Natural killer cell treated with Interleukin-12 subunit alpha and Interleukin-12 subunit beta and Interleukin-15 and Interleukin-18, amount 100 ng/mL, for 72 hours (primary cell): ENCODE results near the gene SNRNP200. TPM values are rescaled to one million over a fixed set of nuclear protein-coding genes. Genes with fewer than 3 reads are reported as not detected.

Experiments used
- ATAC-seq, 2 donors: fragments of 150-1000 bp; cut with Tn5 transposase in 1 of 2; sonication (Bioruptor Pico), chemical (Tn5 transposase) in 1 of 2; 2 replicates each; pipeline ENCODE4 v1.10.0; 2021
- DNase-seq: peaks from one replicate; pipeline ENCODE4 v3.0.0; 2022; ENCODE audit warnings: low spot score
- H3K27ac Mint-ChIP-seq, 2 donors: 1 replicate in 1 of 2; 2 replicates in 1 of 2; pipeline ENCODE4 v1.8.0; 2022; ENCODE audit warnings: mixed read lengths in 2 of 2, mild to moderate bottlenecking in 1 of 2, moderate library complexity in 1 of 2
- H3K27me3 Mint-ChIP-seq, 2 donors: 1 replicate in 1 of 2; 2 replicates in 1 of 2; pipeline ENCODE4 v1.8.0; 2022; ENCODE audit warnings: mixed read lengths in 2 of 2
- H3K36me3 Mint-ChIP-seq: one replicate; pipeline ENCODE4 v1.8.0; 2022; ENCODE audit warnings: mixed read lengths
- H3K4me1 Mint-ChIP-seq, 2 donors: 1 replicate in 1 of 2; 2 replicates in 1 of 2; pipeline ENCODE4 v1.8.0; 2022; ENCODE audit warnings: low read depth in 2 of 2, mixed read lengths in 2 of 2, mild to moderate bottlenecking in 1 of 2
- H3K4me3 Mint-ChIP-seq: one replicate; pipeline ENCODE4 v1.8.0; 2022; ENCODE audit warnings: mixed read lengths
- H3K9me3 Mint-ChIP-seq: 2 replicates; pipeline ENCODE4 v1.8.0; 2022; ENCODE audit warnings: mixed read lengths
- total RNA-seq, 2 donors: library from RNA; stranded (reverse); gene quantifications; one replicate each; pipeline ENCODE4 v1.2.3, GENCODE V29; 2022

Gene SNRNP200
- total RNA-seq, 2 donors from 2014 or later, result 166 to 201 TPM

DNA sequence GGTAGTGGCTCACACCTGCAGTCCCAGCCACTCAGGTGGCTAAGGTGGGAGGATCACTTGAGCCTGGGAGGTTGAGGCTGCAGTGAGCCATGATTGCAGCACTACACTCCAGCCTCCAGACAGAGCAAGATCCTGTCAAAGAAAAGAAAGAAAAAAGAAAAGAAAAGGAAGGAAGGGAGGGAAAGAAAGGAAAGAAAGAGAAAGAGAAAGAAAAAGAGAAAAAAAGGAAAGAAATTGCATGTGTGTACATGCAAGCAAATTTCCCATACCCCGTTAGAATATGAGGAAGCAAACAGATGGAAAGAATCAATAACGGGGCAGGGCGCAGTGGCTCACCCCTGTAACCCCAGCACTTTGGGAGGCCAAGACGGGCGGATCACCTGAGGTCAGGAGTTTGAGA is 57.5 kb downstream of the SNRNP200 start:
- DNase-seq, result no peak
- ATAC-seq, result no peak
- Mint-ChIP-seq H3K4me1 (peaks cover 32 to 33% of the 10 kb centered on the region in 2 donors), H3K27me3 (no peaks in the 10 kb centered on the region), H3K36me3 (no peaks in the 10 kb centered on the region), H3K4me3 (no peak overlapping the region), H3K9me3 (no peaks in the 10 kb centered on the region), H3K27ac (peak overlapping the region; percentile 5 to 48)

DNA sequence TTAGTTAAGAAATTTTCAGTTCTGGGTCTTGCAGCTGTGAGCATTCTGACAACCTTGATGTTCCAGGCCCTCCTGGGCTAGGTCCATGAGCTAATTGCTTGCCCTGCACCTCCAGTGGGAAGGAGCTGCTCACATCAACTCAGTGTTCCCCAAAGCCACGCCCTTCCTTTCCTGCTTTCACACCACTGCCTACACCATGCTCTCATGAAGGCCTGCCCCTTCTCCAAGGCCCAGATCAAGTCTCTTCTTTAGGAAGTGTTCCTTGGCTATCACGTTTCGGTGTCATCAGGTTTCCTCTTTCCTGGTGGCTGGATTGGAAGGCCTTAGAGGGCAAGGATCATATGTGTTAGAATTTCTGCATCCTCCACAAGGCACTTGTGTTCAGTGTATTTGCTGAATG is 58.3 kb downstream of the SNRNP200 start:
- no peaks in the 10 kb centered on the region for H3K36me3 Mint-ChIP-seq
- peaks cover 40 to 42% of the 10 kb centered on the region in 2 donors for H3K4me1 Mint-ChIP-seq
- H3K4me3 Mint-ChIP-seq, result no peak overlapping the region
- H3K27ac Mint-ChIP-seq, result peak overlapping the region; percentile 48 to 80
- H3K9me3 Mint-ChIP-seq, result no peaks in the 10 kb centered on the region
- ATAC-seq, result no peak
- no peak for DNase-seq
- H3K27me3 Mint-ChIP-seq, result no peaks in the 10 kb centered on the region

DNA sequence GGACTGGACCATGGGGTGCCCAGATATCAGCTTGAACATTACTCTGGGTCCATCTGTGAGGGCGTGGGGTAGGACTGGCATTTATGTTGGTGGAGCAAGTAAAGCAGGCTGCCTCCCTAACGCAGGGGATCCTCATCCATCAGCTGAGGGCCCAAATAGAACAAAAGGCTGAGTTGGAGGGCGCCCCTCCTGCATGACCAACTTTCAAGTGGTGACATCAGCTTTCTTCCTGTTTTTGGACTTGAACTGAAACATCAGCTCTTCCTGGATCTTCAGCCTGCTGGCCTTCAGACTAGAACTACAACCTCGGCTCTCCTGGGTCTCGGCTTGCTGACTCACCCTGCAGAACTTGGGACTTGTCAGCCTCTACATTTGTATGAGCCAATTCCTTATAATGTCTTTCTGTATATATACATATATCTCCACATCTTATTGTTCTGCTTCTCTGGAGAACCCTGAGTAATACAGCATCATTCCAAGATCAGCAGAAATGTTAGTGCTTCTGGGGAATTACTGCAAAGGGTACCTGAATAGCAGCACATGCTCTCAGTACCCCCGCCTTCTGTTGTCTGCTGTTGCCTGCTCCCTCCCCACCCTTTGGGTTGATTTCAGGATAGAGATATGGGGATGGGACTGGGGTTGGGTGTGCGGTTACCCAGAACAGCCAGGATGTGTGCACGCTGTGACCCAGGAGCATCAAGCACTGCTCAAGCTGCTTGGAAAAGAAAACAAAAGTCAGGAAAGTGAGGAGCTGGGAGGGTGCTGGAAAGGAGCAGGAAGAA is 59.5 kb downstream of the SNRNP200 start:
- no peak overlapping the region for H3K4me3 Mint-ChIP-seq
- H3K27me3 Mint-ChIP-seq, result no peaks in the 10 kb centered on the region
- H3K27ac Mint-ChIP-seq, result peak overlapping the region; percentile 48 to 80
- DNase-seq (no peak), ATAC-seq (no peak)
- peaks cover 45 to 50% of the 10 kb centered on the region in 2 donors for H3K4me1 Mint-ChIP-seq
- no peaks in the 10 kb centered on the region for H3K9me3 Mint-ChIP-seq
- no peaks in the 10 kb centered on the region for H3K36me3 Mint-ChIP-seq

DNA sequence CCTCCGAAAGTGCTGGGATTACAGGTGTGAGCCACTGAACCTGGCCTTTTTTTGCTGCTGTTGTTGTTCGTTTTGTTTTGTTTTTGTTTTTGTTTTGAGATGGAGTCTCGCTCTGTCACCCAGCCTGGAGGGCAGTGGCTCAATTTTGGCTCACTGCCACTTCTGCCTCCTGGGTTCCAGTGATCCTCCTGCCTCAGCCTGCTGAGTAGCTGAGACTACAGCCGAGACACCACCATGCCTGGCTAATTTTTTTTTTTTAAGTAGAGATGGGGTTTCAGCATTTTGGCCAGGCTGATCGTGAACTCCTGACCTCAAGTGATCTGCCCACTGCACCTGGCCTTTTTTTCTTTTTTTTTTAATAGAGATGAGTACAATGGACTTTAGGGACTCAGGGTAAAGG is 61.5 kb downstream of the SNRNP200 start:
- Mint-ChIP-seq H3K36me3 (no peaks in the 10 kb centered on the region), H3K9me3 (no peaks in the 10 kb centered on the region), H3K27me3 (no peaks in the 10 kb centered on the region), H3K27ac (no peak overlapping the region), H3K4me1 (peaks cover 39 to 41% of the 10 kb centered on the region in 2 donors), H3K4me3 (no peak overlapping the region)
- ATAC-seq (no peak), DNase-seq (no peak)

DNA sequence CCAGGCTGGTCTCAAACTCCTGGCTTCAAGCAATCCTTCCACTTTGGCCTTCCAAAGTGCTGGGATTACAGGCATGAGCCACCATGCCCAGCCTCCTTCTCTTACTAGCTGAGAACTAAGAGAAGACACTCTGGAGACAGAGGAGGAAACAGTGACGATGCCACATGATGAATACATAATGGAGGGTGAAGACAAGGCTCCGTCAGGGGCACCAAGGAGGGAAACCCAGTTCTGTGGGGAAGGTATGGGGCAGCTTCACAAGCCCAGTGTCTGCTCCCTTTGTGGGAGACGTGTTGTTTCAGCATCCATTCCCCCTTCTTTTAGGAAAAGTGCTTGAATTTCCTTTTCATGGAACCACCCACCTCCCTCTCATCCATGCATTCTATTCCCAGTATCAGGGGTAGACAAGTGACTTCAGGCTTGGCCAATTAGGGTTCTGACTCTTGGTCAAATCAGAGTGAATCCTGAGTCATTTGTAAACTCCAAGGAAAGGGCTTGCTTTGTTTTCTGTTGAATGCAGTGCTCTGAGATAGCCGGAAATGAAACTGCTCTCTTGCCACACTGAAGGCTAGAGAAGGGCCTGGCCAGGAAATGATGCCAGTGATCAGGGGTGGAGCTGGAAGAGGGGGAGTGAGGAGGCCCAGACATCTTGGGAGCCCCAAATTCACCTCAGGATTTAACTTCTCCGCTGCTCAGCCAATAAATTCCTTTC is 63.3 kb downstream of the SNRNP200 start:
- ATAC-seq (peak; percentile 97 to 98), DNase-seq (peak; percentile 74)
- Mint-ChIP-seq H3K4me1 (peaks cover 32 to 34% of the 10 kb centered on the region in 2 donors), H3K36me3 (no peaks in the 10 kb centered on the region), H3K27ac (peak overlapping the region; percentile 94 to 98), H3K27me3 (no peaks in the 10 kb centered on the region), H3K9me3 (no peaks in the 10 kb centered on the region), H3K4me3 (peak overlapping the region; percentile 80)

DNA sequence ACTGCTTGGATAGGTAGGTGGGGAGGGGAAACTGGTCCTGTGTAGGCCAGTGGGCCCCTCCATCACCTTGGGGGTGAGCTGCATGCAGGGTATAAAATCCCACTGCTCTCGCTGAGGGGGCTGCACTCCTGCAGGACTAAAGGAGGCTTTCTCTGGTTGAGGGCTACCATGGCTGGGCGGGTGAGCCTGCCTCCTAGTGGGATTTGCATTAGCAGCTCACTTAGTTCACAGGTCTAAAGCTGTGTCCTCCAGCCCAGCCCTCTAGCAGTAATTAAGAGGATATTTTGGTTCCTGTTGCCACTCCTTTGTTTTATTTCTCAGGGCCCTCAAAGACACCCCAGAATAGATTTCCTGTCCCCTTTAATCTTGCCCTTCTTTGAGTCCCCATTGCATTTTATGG is 64.1 kb downstream of the SNRNP200 start:
- no peak for DNase-seq

DNA sequence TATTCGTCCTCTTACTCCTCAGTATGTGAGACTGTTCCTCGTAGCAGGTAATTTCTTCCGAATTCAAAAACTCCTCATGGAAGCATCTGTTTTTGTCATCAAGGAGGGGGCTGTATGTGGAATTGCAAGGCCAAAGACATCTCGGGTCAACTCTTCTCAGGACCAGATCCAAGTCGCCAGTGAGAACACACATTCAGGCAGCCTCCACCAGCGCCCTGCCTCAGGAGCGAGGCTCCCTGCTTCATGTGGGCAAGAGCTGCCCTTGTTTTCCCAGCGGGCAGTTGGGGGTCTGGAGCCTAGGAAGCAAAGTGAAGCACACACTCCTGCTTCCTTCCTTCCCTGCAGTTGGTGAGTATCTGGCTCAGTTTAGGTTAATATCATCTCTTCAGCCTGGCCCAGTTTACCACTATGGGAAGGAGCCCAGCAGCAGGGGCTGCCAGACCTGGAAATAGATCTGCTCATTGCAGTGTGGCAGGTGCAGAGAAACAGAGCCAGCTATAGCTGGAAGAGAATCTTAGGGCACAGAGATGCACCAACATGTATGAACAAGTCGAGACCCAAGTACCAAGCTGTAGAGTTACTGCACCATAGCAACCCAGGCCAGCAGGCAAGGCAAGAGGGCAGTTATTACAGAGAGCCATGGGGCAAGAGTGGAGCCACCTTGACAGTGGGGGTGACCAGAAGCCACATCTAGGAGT is 64.9 kb downstream of the SNRNP200 start:
- ATAC-seq, result no peak
- Mint-ChIP-seq H3K27me3 (no peaks in the 10 kb centered on the region), H3K4me1 (peaks cover 25% of the 10 kb centered on the region in 2 donors), H3K27ac (peak overlapping the region; percentile 94 to 98), H3K36me3 (no peaks in the 10 kb centered on the region), H3K9me3 (no peaks in the 10 kb centered on the region), H3K4me3 (no peak overlapping the region)
- no peak for DNase-seq

More for the DNA sequence above, 64.1 kb downstream of the SNRNP200 start:
- ATAC-seq, result no peak
- peaks cover 31 to 32% of the 10 kb centered on the region in 2 donors for H3K4me1 Mint-ChIP-seq
- no peaks in the 10 kb centered on the region for H3K36me3 Mint-ChIP-seq
- H3K27me3 Mint-ChIP-seq, result no peaks in the 10 kb centered on the region
- H3K27ac Mint-ChIP-seq, result peak overlapping the region; percentile 94 to 98
- no peaks in the 10 kb centered on the region for H3K9me3 Mint-ChIP-seq
- peak overlapping the region; percentile 80 for H3K4me3 Mint-ChIP-seq

DNA sequence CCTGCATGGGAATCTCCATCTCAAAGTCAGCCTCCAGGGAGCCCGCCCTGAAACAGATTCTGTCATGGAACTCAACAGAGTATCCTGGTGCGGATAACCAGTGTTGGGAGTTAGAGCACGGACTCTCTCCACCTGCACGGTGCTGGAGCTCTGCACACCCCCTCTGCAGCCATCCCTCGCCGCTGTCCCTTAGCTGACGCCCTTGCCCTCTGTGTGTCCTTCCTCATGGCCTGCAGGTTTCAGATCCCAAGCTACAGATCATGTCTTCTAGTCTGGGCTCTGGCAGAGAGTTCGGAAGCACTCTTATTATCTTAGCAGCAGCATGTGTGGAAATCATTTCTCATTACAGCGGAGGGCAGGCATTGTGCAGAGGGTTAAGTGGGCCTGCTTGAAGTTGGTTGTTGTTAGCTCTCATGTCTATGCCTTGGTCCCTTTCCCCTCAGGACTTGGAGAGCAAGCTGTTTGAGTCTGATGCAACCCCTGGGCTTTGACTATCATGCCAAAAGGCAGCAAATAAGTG is 65.5 kb downstream of the SNRNP200 start:
- H3K27me3 Mint-ChIP-seq, result no peaks in the 10 kb centered on the region
- no peak overlapping the region for H3K4me3 Mint-ChIP-seq
- ATAC-seq, result no peak
- H3K9me3 Mint-ChIP-seq, result no peaks in the 10 kb centered on the region
- DNase-seq, result no peak
- H3K36me3 Mint-ChIP-seq, result no peaks in the 10 kb centered on the region
- peak overlapping the region in 1 of 2 donors; percentile 98 for H3K27ac Mint-ChIP-seq
- peaks cover 23% of the 10 kb centered on the region in 2 donors for H3K4me1 Mint-ChIP-seq

DNA sequence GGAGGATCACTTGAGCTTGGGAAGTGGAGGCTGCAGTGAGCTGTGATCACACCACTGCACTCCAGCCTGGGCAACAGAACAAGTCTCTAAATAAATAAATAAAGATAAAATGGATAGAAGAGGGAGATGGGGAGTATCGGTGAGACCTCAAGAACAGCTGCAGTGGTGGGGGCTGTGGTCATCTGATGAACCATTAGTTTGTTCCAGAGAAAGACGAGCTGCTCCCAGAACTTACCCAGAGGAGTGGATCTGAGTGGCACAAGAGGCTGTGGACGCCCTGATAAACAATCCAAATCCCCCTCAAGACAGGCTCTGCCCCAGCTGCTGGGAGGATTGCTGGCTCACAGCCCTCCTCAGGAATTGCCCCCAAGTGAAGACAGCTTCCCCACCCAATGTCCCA is 66.3 kb downstream of the SNRNP200 start:
- peaks cover 20 to 23% of the 10 kb centered on the region in 2 donors for H3K4me1 Mint-ChIP-seq
- no peaks in the 10 kb centered on the region for H3K36me3 Mint-ChIP-seq
- H3K27ac Mint-ChIP-seq, result no peak overlapping the region
- ATAC-seq, result no peak
- H3K9me3 Mint-ChIP-seq, result no peaks in the 10 kb centered on the region
- no peak for DNase-seq
- H3K4me3 Mint-ChIP-seq, result no peak overlapping the region
- no peaks in the 10 kb centered on the region for H3K27me3 Mint-ChIP-seq

DNA sequence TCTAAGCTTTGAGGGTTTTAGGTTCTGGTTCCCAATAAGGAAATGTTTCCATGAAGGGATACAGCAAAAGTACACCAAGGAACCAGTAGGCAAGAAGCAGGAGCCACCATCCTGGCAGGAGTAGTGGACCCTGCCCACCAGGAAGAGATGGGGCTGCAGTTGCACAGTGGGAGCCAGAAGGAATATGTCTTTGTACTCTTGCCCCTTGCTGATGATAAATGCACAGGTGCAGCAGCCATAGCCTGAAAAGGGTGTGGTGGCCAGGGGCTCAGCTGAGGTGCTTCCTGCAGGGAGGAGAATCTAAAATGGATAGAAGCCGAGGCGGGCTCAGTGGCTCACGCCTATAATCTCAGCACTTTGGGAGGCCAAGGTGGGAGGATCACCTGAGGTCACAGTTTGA is 67.1 kb downstream of the SNRNP200 start:
- H3K27me3 Mint-ChIP-seq, result no peaks in the 10 kb centered on the region

DNA sequence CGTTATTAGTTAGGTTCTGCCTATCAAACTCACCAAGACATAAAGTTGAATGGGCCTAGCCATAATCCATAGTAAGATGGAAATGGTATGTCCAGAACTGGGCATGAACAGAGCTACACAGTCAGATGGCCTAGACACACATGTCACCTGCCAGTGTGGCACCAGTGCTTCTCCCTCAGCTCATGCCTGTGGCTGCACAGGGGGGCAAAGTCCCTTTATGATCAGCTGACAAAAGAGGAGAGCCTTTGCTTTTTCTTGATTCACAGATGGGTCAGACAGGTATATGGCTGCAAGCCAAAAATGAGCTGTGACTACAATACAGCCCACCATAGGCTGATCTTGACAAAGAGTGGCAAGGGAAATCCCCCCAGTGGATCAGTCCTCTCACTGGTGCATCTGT is 68.5 kb downstream of the SNRNP200 start:
- Mint-ChIP-seq H3K36me3 (no peaks in the 10 kb centered on the region), H3K9me3 (no peaks in the 10 kb centered on the region), H3K27ac (no peak overlapping the region), H3K4me3 (no peak overlapping the region), H3K4me1 (peaks cover 7 to 11% of the 10 kb centered on the region in 2 donors), H3K27me3 (no peaks in the 10 kb centered on the region)
- DNase-seq, result no peak
- no peak for ATAC-seq

More for the DNA sequence above, 67.1 kb downstream of the SNRNP200 start:
- ATAC-seq, result no peak
- Mint-ChIP-seq H3K4me1 (peaks cover 20 to 23% of the 10 kb centered on the region in 2 donors), H3K36me3 (no peaks in the 10 kb centered on the region), H3K4me3 (no peak overlapping the region), H3K27ac (no peak overlapping the region), H3K9me3 (no peaks in the 10 kb centered on the region)
- no peak for DNase-seq

DNA sequence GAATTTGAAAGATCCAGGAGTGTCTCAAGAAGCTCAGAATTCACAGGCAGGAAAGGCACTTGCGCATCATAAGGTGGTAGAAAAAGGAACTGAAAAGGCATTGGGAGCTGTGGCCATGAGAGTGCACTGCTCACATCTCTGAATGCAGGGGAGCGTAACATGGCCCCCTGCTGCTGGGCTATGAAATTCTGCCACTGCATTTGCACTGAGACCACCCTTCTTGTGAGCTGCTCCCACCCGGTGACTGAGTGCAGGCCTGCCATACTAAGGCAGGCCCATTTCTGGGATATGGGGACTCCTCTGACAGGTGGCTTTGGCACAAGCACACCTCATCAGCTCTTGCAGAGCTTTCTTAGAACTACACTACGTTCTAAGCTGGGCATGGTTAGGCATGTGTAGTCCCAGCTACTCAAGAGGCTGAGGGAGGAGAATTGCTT is 71.4 kb downstream of the SNRNP200 start:
- no peak for DNase-seq
- Mint-ChIP-seq H3K4me1 (no peaks in the 10 kb centered on the region), H3K9me3 (no peaks in the 10 kb centered on the region), H3K27ac (no peak overlapping the region), H3K36me3 (no peaks in the 10 kb centered on the region), H3K4me3 (no peak overlapping the region), H3K27me3 (no peaks in the 10 kb centered on the region)
- ATAC-seq, result no peak

DNA sequence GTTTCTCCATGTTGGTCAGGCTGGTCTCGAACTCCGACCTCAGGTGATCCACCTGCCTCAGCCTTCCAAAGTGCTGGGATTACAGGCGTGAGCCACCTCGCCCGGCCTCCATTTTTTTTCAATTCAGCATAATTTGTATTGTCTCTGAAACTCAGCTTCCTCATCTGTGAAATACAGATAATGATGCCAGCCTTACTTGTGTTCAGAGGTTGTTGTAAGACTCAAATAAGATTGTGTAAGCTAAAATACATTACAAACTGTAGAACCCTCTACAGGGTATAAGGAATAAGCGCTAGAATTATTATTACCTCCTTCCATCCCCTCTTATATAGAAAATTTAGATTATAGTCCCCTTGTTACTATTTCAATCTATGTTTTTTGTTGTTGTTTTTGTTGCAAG is 71.9 kb downstream of the SNRNP200 start:
- H3K36me3 Mint-ChIP-seq, result no peaks in the 10 kb centered on the region
- H3K27ac Mint-ChIP-seq, result no peak overlapping the region
- ATAC-seq (no peak), DNase-seq (no peak)
- no peaks in the 10 kb centered on the region for H3K27me3 Mint-ChIP-seq
- no peaks in the 10 kb centered on the region for H3K9me3 Mint-ChIP-seq
- no peak overlapping the region for H3K4me3 Mint-ChIP-seq
- H3K4me1 Mint-ChIP-seq, result no peaks in the 10 kb centered on the region
